HG02938 (cell line): ENCODE measurements around the gene SETD5.

Source experiments
- ATAC-seq: cut with Tn5 transposase; IDR thresholded peaks from one replicate; pipeline ENCODE4 v1.9.1; 2021; ENCODE audit warnings: mild to moderate bottlenecking, moderate library complexity; ENCODE audit not compliant: unreplicated experiment

The SETD5 gene

GRCh38 chr3:9503283-9503682 lies 105.9 kb downstream of the SETD5 start:
- ATAC-seq: no peak

DNA sequence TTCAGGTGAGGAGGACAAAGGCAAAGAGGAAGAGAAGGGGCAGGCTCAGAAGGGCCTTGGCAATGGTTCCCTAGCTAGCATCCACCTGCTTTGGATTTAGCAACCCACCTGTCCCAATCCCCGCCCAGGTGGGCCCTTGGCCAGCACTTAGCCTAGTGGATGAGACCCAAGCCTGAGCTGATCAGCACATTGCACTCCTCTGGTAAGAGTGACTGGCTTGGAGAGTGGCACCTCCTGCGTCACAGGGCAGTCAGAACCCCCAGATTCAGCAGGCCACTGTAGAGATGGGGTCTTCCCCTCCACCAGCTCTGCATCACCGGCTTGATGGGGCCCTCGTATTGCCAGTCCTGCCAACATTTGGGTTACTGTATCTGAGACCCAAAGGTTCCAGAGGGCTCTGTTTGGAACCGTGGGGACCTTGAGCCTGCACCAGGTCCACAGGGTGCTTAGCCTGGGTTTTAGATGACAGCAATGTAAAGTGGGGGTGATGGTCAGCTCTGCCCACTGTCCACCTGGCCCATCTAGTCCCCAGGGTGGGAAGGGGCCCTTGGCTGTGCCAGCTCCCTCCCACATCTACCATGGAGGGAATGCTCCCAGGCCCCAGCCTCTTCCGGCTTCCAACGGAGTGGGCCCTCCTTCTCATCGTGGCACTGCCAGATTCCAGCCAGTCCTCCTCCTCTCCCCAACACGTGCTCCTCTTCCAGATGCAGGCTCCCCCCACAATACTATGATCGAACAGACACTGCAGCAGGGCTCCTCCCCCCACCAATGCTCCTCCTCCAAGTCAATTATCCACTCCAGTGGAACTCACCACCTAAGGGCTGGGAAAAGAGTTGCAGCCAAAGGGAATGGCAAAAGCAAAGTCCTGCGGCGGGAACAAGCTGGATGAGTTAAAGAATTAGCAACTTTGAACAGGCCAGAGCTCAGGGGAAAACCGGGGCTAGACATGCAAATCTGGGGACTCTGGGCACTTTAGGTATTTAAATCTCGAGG lies 110.5 kb downstream of the SETD5 start:
- ATAC-seq: no peak

DNA sequence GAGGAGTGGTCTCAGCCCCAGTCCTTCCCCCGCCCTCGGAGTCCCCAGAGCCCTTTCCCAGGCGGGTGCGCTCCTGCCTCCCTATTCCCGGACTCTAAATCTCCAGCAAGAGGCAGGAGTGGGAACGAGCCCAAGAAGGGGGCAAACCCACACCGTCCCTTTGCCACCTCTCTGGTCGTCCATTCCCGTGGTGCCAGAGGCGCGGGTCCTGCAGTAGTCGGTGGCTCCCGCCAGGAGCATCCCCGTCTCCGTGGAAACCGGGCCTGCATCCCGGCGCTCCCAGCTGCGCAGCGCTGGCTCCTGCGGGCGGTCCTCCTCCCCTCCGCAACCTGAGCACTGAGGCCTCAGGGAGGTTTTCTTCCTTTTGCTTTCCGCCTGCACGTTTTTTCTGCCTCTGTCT lies 111.4 kb downstream of the SETD5 start:
- ATAC-seq: no peak

GRCh38 chr3:9512456-9513045 lies 115.1 kb downstream of the SETD5 start:
- ATAC-seq: no peak

DNA sequence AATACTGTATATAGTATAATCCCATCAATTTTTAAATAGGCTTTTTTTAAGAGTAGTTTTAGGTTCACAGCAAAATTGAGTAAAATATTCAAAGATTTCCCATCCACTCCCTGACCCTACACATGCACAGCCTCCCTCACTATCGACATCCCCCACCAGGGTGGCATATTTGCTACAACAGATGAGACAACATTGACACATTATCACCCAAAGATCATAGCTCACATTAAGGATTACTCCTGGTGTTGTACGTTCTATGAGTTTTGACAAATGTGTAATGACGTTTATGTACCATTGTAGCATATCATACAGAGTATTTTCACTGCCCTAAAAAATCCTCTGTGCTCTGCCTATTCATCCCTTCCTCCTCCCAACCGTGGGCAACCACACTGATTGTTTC lies 116.9 kb downstream of the SETD5 start:
- no peak for ATAC-seq

DNA sequence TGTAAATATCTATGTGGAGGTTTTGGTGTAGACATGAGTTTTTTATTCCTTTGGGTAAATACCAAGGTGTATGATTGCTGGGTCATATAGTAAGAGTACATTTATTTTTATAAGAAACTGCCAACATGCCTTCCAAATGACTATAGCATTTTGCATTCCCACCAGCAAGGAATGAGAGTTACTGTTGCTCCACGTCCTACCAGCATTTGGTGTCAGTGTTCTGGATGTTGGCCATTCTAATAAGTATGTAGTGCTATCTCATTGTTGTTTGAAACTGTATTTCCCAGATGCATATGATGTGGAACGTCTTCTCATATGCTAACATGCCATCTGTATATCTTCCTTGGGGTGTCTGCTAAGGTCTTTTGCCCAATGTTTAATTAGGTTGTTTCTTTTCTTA lies 117.5 kb downstream of the SETD5 start:
- ATAC-seq: no peak

DNA sequence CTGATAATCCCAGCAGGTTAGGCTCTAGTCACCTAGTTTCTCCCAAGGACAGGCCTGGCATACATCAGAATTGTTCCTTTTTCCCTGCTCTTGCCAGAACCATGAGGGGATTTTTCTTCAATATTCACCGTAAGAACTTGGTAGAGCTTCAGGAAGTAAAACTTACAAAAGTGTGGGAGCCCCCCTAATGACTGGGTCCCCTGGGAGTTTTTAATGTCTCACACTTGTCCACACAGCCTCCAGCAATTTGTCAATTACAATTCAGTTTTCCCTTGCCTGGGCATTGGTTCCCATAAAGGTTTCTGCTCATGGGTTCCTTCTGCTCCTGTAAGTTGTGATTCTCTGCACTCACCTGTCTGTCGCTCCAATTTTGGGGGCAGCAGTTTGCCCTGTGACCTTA lies 127.7 kb downstream of the SETD5 start:
- ATAC-seq: no peak
